Liver (tissue), 9 donors: ENCODE data around the gene CAPZB. TPM values are rescaled to one million over a fixed set of nuclear protein-coding genes. Genes with fewer than 3 reads are reported as not detected.

Source experiments
- DNase-seq: peaks from one replicate; pipeline ENCODE4 v3.0.0-alpha.2; 2017; ENCODE audit warnings: low spot score
- H3K27ac ChIP-seq, 2 donors: one replicate each; pipeline ENCODE4 v1.7.0; 2013; ENCODE audit warnings: inconsistent platforms in 2 of 2, low read length in 2 of 2, control low read depth in 1 of 2, low read depth in 1 of 2, mild to moderate bottlenecking in 1 of 2
- H3K27me3 ChIP-seq, 4 donors: one replicate each; pipeline versions ENCODE4 v1.6.1 to v1.7.0; 2013; ENCODE audit warnings: low read length in 3 of 4, inconsistent platforms in 1 of 4, mild to moderate bottlenecking in 1 of 4, moderate library complexity in 1 of 4; ENCODE audit not compliant: control insufficient read depth in 4 of 4, insufficient read depth in 4 of 4
- H3K36me3 ChIP-seq, 4 donors: one replicate each; pipeline versions ENCODE4 v1.6.1 to v1.7.0; 2013; ENCODE audit warnings: low read length in 3 of 4, mild to moderate bottlenecking in 3 of 4, low read depth in 1 of 4, moderate library complexity in 1 of 4; ENCODE audit not compliant: control insufficient read depth in 4 of 4, insufficient read depth in 3 of 4
- H3K4me1 ChIP-seq, 4 donors: one replicate each; pipeline versions ENCODE4 v1.6.1 to v1.7.0; 2013; ENCODE audit warnings: low read length in 3 of 4, mild to moderate bottlenecking in 3 of 4, moderate library complexity in 1 of 4; ENCODE audit not compliant: control insufficient read depth in 4 of 4, insufficient read depth in 4 of 4
- H3K4me3 ChIP-seq, 3 donors: one replicate each; pipeline versions ENCODE4 v1.6.1 to v1.7.0; 2013; ENCODE audit warnings: low read length in 3 of 3, control low read depth in 1 of 3, low read depth in 1 of 3, mild to moderate bottlenecking in 1 of 3
- H3K9ac ChIP-seq, 2 donors: one replicate each; pipeline ENCODE4 v1.7.0; 2013; ENCODE audit warnings: low read length in 2 of 2, mild to moderate bottlenecking in 2 of 2, moderate library complexity in 2 of 2, control low read depth in 1 of 2, low read depth in 1 of 2
- H3K9me3 ChIP-seq, 4 donors: one replicate each; pipeline versions ENCODE4 v1.6.1 to v1.7.0; 2013; ENCODE audit warnings: low read length in 3 of 4; ENCODE audit not compliant: control insufficient read depth in 4 of 4
- ATF3 ChIP-seq: IDR thresholded peaks from 2 replicates; pipeline ENCODE4 v1.6.1; 2016; ENCODE audit warnings: antibody characterized with exemption
- EGR1 ChIP-seq, 2 donors: IDR thresholded peaks; 2 replicates each; pipeline ENCODE4 v1.6.1; 2016 to 2018; ENCODE audit warnings: antibody characterized with exemption in 2 of 2, low read depth in 2 of 2
- FOXA2 ChIP-seq: IDR thresholded peaks from 2 replicates; pipeline ENCODE4 v1.6.1; 2016; ENCODE audit warnings: antibody characterized with exemption
- GABPA ChIP-seq, 2 donors: IDR thresholded peaks in 1 of 2; conservative IDR thresholded peaks in 1 of 2; 2 replicates each; pipeline ENCODE4 v1.6.1; 2016; ENCODE audit warnings: antibody characterized with exemption in 2 of 2, mild to moderate bottlenecking in 1 of 2, moderate library complexity in 1 of 2
- HNF4G ChIP-seq: IDR thresholded peaks from 2 replicates; pipeline ENCODE4 v1.6.1; 2016; ENCODE audit warnings: antibody characterized with exemption
- NR2F2 ChIP-seq: IDR thresholded peaks from 2 replicates; pipeline ENCODE4 v1.6.1; 2016; ENCODE audit warnings: antibody characterized with exemption
- SP1 ChIP-seq: IDR thresholded peaks from 2 replicates; pipeline ENCODE4 v1.6.1; 2018; ENCODE audit warnings: antibody characterized with exemption, mild to moderate bottlenecking
- YY1 ChIP-seq: IDR thresholded peaks from 2 replicates; pipeline ENCODE4 v1.6.1; 2016; ENCODE audit warnings: antibody characterized with exemption, mild to moderate bottlenecking
- WGBS: extraction: QIAGEN DNeasy Blood & Tissue Kit; methylation state at CpG from one replicate; pipeline ENCODE4 v1.1.7; 2013; 5-methylcytosine and 5-hydroxymethylcytosine counted together
- polyA plus RNA-seq, 2 donors: library from polyadenylated mRNA; stranded (reverse) in 1 of 2; unstranded in 1 of 2; fragments of 200-250 nt in 1 of 2; fragments of >200 nt in 1 of 2; fragmentation: Nextera tagmentation in 1 of 2; extraction: Ambion mirVana in 1 of 2; gene quantifications; one replicate each; pipeline versions ENCODE4 v1.2.1 to v1.2.3, GENCODE V29; 2013 to 2015
- total RNA-seq, 2 donors: library from RNA; depleted of rRNA; stranded (reverse); fragments of >200 nt; gene quantifications; one replicate each; pipeline ENCODE4 v1.2.3, GENCODE V29; 2014
- TF ChIP-seq, protein P1 (sequence below): fragments of 150-350 bp; IDR thresholded peaks from 2 replicates; pipeline ENCODE4 v1.5.1; 2017; ENCODE audit warnings: improper control_type of control experiment, low read depth, low read length; ENCODE audit not compliant: missing input control
- TF ChIP-seq, protein P2 (sequence below): IDR thresholded peaks from 2 replicates; pipeline ENCODE4 v1.6.1; 2016; ENCODE audit warnings: antibody characterized with exemption
- TF ChIP-seq, protein P3 (sequence below): IDR thresholded peaks from 2 replicates; pipeline ENCODE4 v1.6.1; 2016; ENCODE audit warnings: antibody characterized with exemption
- TF ChIP-seq, protein P4 (sequence below): IDR thresholded peaks from 2 replicates; pipeline ENCODE4 v1.6.1; 2016; ENCODE audit warnings: antibody characterized with exemption, mild to moderate bottlenecking
- donor health status: healthy.
- donor health status: healthy.
- donor health status: healthy.
- donor health status: healthy.
- donor health status: healthy.

Gene CAPZB
- total and polyA plus RNA-seq, 4 donors: 38.3 to 98.9 (median 51.1) TPM

DNA sequence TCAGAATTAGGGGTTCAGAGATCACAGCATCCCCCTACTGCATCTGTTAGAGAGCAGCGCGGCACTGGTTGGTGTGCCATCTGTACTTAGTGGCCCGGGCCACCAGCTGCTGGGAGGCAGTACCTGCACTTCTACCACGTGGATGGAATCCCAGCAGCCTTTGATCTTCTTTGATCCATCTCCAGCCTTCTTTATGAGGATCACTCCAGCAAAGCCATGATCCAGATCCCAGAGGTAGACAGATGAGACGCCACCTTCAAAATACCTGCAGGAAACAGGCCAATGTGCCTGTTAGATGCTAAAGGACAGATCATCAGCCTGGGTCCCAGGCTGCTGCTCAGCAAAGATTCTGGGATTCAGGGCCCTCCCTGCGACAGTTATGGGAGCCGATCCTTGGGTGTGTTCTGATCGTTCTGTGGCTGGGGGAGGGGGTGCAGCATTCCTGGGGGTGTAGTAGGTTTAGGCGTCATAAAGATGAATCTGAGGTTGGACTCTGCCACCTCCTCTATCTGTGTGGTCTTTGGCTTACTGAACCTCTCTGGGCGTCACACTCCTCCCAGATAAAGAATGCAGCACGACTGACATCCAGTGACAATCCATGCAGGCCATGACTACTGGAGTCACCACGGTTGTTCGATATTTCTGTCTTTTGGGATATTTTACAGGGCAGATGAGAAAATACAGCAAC is 127.9 kb downstream of the CAPZB start:
- H3K36me3 ChIP-seq: peaks cover 6 to 41% (median 22%) of the 10 kb centered on the region in 4 donors
- 92% methylated on average over 13 of the region's 13 CpGs for WGBS
- no peak overlapping the region for H3K27ac ChIP-seq
- H3K9ac ChIP-seq: no peak overlapping the region
- H3K4me1 ChIP-seq: no peaks in the 10 kb centered on the region
- no peaks in the 10 kb centered on the region for H3K9me3 ChIP-seq
- TF ChIP-seq EGR1 (IDR thresholded peaks at IDR 0.05; ENCODE audit: low read depth in 2 of 2): no peak
- TF ChIP-seq SP1: no peak
- TF ChIP-seq ATF3: no peak
- TF ChIP-seq FOXA2: no peak
- TF ChIP-seq, protein P1, sequence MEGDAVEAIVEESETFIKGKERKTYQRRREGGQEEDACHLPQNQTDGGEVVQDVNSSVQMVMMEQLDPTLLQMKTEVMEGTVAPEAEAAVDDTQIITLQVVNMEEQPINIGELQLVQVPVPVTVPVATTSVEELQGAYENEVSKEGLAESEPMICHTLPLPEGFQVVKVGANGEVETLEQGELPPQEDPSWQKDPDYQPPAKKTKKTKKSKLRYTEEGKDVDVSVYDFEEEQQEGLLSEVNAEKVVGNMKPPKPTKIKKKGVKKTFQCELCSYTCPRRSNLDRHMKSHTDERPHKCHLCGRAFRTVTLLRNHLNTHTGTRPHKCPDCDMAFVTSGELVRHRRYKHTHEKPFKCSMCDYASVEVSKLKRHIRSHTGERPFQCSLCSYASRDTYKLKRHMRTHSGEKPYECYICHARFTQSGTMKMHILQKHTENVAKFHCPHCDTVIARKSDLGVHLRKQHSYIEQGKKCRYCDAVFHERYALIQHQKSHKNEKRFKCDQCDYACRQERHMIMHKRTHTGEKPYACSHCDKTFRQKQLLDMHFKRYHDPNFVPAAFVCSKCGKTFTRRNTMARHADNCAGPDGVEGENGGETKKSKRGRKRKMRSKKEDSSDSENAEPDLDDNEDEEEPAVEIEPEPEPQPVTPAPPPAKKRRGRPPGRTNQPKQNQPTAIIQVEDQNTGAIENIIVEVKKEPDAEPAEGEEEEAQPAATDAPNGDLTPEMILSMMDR: no peak
- TF ChIP-seq, protein P2, sequence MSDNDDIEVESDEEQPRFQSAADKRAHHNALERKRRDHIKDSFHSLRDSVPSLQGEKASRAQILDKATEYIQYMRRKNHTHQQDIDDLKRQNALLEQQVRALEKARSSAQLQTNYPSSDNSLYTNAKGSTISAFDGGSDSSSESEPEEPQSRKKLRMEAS: no peak
- TF ChIP-seq, protein P3, sequence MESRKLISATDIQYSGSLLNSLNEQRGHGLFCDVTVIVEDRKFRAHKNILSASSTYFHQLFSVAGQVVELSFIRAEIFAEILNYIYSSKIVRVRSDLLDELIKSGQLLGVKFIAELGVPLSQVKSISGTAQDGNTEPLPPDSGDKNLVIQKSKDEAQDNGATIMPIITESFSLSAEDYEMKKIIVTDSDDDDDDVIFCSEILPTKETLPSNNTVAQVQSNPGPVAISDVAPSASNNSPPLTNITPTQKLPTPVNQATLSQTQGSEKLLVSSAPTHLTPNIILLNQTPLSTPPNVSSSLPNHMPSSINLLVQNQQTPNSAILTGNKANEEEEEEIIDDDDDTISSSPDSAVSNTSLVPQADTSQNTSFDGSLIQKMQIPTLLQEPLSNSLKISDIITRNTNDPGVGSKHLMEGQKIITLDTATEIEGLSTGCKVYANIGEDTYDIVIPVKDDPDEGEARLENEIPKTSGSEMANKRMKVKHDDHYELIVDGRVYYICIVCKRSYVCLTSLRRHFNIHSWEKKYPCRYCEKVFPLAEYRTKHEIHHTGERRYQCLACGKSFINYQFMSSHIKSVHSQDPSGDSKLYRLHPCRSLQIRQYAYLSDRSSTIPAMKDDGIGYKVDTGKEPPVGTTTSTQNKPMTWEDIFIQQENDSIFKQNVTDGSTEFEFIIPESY: no peak
- no peak for DNase-seq
- no peaks in the 10 kb centered on the region for H3K27me3 ChIP-seq
- H3K4me3 ChIP-seq: no peak overlapping the region

DNA sequence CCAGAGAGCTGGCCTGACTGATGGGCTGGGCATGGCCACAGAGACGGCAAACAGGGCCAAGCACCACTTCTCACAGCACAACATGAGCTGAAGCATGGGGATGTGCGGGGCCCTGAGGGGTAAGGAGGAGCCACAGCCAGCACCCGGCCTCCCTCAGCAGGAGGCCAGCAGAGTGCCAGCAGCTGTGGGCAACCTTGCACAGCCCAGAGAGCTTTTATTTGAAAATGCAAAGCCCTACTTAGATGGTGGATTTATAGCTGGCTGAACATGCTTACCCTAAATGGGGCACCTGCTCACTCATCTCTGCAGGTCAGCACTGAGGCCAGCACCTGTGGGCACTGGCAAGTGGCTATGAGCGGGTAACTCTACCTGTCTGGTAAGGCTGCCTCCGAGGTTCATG is 129.1 kb downstream of the CAPZB start:
- no peaks in the 10 kb centered on the region for H3K27me3 ChIP-seq
- H3K4me1 ChIP-seq: no peaks in the 10 kb centered on the region
- peaks cover 6 to 50% (median 23%) of the 10 kb centered on the region in 4 donors for H3K36me3 ChIP-seq
- H3K27ac ChIP-seq: no peak overlapping the region
- DNase-seq: no peak
- no peaks in the 10 kb centered on the region for H3K9me3 ChIP-seq
- no peak overlapping the region for H3K4me3 ChIP-seq
- H3K9ac ChIP-seq: no peak overlapping the region
- 89% methylated on average over 5 of the region's 5 CpGs for WGBS
- TF ChIP-seq NR2F2: no peak
- no peak for TF ChIP-seq HNF4G
- TF ChIP-seq YY1: no peak
- no peak for TF ChIP-seq SP1

DNA sequence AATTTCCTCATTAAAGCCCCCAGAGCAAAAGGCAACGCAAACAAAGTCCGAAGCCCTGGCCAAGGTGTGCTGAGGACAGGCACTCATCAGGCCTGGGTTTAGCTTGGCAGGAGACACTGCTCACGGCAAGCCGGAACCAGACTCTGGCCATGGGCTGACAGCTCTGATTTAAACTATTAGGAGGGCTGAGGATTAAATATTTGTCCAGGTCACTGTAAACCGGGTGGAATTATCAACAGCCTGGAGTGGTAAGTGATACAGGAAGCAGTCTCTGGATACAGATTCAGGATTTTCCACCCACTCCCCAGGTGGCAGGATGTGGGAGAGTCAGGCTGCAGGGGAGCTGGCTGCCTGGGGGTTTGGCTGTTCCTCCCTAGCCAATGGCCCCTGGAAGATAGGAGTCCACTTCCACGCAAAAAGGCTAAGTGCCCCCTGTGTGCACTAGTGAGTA is 130.8 kb downstream of the CAPZB start:
- Histone ChIP-seq H3K27me3 (no peaks in the 10 kb centered on the region), H3K9me3 (no peaks in the 10 kb centered on the region), H3K4me3 (no peak overlapping the region), H3K4me1 (no peaks in the 10 kb centered on the region), H3K27ac (no peak overlapping the region), H3K36me3 (peaks cover 9 to 56% (median 27%) of the 10 kb centered on the region in 4 donors), H3K9ac (no peak overlapping the region)
- TF ChIP-seq GABPA (IDR thresholded peaks at IDR 0.05 in 1 of 2, conservative IDR thresholded peaks at IDR 0.05 in 1 of 2): no peak
- TF ChIP-seq, protein P4, sequence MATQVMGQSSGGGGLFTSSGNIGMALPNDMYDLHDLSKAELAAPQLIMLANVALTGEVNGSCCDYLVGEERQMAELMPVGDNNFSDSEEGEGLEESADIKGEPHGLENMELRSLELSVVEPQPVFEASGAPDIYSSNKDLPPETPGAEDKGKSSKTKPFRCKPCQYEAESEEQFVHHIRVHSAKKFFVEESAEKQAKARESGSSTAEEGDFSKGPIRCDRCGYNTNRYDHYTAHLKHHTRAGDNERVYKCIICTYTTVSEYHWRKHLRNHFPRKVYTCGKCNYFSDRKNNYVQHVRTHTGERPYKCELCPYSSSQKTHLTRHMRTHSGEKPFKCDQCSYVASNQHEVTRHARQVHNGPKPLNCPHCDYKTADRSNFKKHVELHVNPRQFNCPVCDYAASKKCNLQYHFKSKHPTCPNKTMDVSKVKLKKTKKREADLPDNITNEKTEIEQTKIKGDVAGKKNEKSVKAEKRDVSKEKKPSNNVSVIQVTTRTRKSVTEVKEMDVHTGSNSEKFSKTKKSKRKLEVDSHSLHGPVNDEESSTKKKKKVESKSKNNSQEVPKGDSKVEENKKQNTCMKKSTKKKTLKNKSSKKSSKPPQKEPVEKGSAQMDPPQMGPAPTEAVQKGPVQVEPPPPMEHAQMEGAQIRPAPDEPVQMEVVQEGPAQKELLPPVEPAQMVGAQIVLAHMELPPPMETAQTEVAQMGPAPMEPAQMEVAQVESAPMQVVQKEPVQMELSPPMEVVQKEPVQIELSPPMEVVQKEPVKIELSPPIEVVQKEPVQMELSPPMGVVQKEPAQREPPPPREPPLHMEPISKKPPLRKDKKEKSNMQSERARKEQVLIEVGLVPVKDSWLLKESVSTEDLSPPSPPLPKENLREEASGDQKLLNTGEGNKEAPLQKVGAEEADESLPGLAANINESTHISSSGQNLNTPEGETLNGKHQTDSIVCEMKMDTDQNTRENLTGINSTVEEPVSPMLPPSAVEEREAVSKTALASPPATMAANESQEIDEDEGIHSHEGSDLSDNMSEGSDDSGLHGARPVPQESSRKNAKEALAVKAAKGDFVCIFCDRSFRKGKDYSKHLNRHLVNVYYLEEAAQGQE: no peak
- TF ChIP-seq, protein P1: no peak
- no peak for TF ChIP-seq EGR1 (IDR thresholded peaks at IDR 0.05; ENCODE audit: low read depth in 2 of 2)
- TF ChIP-seq NR2F2: no peak
- WGBS: 93% methylated on average over 6 of the region's 6 CpGs
- no peak for DNase-seq
